B cell (primary cell): Measurements from ENCODE around the gene CFAP210.

ENCODE experiments used
- EZH2 ChIP-seq: IDR thresholded peaks from 2 replicates; pipeline ENCODE4 v1.6.1; 2012; ENCODE audit warnings: borderline replicate concordance, low read depth, mild to moderate bottlenecking, moderate library complexity, low read length; ENCODE audit not compliant: insufficient read depth, poor library complexity, severe bottlenecking
- TF ChIP-seq, protein P1 (sequence below): fragments of 200-600 bp; IDR thresholded peaks from one replicate; pipeline ENCODE4 v1.8.0; 2022; ENCODE audit warnings: antibody characterized with exemption, mild to moderate bottlenecking

GRCh38 chr2:169727065-169727464 lies 32.9 kb upstream of the CFAP210 start:
- TF ChIP-seq, protein P1, sequence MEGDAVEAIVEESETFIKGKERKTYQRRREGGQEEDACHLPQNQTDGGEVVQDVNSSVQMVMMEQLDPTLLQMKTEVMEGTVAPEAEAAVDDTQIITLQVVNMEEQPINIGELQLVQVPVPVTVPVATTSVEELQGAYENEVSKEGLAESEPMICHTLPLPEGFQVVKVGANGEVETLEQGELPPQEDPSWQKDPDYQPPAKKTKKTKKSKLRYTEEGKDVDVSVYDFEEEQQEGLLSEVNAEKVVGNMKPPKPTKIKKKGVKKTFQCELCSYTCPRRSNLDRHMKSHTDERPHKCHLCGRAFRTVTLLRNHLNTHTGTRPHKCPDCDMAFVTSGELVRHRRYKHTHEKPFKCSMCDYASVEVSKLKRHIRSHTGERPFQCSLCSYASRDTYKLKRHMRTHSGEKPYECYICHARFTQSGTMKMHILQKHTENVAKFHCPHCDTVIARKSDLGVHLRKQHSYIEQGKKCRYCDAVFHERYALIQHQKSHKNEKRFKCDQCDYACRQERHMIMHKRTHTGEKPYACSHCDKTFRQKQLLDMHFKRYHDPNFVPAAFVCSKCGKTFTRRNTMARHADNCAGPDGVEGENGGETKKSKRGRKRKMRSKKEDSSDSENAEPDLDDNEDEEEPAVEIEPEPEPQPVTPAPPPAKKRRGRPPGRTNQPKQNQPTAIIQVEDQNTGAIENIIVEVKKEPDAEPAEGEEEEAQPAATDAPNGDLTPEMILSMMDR: no peak
- TF ChIP-seq EZH2: no peak
